Tibial nerve (tissue), 4 donors: ENCODE measurements around the gene ADAMTS8. TPM values are rescaled to one million over a fixed set of nuclear protein-coding genes. Genes with fewer than 3 reads are reported as not detected.

Experiments used
- DNase-seq, 2 donors: peaks; one replicate each; pipeline ENCODE4 v3.0.0-alpha.2; 2019; ENCODE audit warnings: low spot score in 2 of 2
- H3K27ac ChIP-seq, 4 donors: fragments of 200-600 bp; sonication (generic) in 3 of 4; one replicate each; pipeline ENCODE4 v1.5.1; 2017 to 2019; ENCODE audit warnings: mild to moderate bottlenecking in 1 of 4
- H3K27me3 ChIP-seq, 2 donors: fragments of 200-600 bp; sonication (generic) in 1 of 2; one replicate each; pipeline versions ENCODE4 v1.5.1 to v1.6.0; 2017 to 2019
- H3K36me3 ChIP-seq, 3 donors: fragments of 200-600 bp; sonication (generic); one replicate each; pipeline ENCODE4 v1.5.1; 2018 to 2019
- H3K4me1 ChIP-seq, 4 donors: fragments of 200-600 bp; sonication (generic) in 3 of 4; one replicate each; pipeline ENCODE4 v1.5.1; 2017 to 2019
- H3K4me3 ChIP-seq, 4 donors: fragments of 200-600 bp; sonication (generic) in 3 of 4; one replicate each; pipeline ENCODE4 v1.5.1; 2017 to 2019; ENCODE audit warnings: mild to moderate bottlenecking in 1 of 4, moderate library complexity in 1 of 4
- H3K9me3 ChIP-seq, 4 donors: fragments of 200-600 bp; sonication (generic) in 3 of 4; one replicate each; pipeline ENCODE4 v1.5.1; 2017 to 2019
- EP300 ChIP-seq, 2 donors: sonication (generic); formaldehyde crosslinking; IDR thresholded peaks; one replicate each; pipeline ENCODE4 v1.6.1; 2017; ENCODE audit warnings: antibody characterized with exemption in 2 of 2, mild to moderate bottlenecking in 1 of 2
- POLR2A ChIP-seq, 2 donors: fragments of 450-650 bp; IDR thresholded peaks; one replicate each; pipeline ENCODE4 v1.6.1; 2017; ENCODE audit warnings: antibody characterized with exemption in 2 of 2, mild to moderate bottlenecking in 2 of 2, moderate library complexity in 2 of 2
- total RNA-seq, 4 donors: library from RNA; depleted of rRNA; stranded (reverse); fragments of >200 nt; gene quantifications; one replicate each; pipeline ENCODE4 v1.1.0, GENCODE V29; 2016
- TF ChIP-seq, protein P1 (sequence below), 5 experiments: fragments of 200-600 bp in 3 of 5; fragments of 450-650 bp in 2 of 5; sonication (generic) in 3 of 5; IDR thresholded peaks; one replicate each; pipeline ENCODE4 v1.5.1; 2016 to 2019; ENCODE audit warnings: antibody characterized with exemption in 5 of 5, mild to moderate bottlenecking in 3 of 5, moderate library complexity in 2 of 5

The ADAMTS8 gene
- total RNA-seq, 4 donors from 2014 or later = 0.66 to 3.9 (median 1.6) TPM

- no peaks in the 10 kb centered on the region for H3K27me3 ChIP-seq
- no peak overlapping the region for H3K27ac ChIP-seq
- no peaks in the 10 kb centered on the region for H3K4me1 ChIP-seq
- TF ChIP-seq POLR2A (IDR thresholded peaks at IDR 0.05) (no peak), EP300 (IDR thresholded peaks at IDR 0.05) (no peak)
- TF ChIP-seq, protein P1, sequence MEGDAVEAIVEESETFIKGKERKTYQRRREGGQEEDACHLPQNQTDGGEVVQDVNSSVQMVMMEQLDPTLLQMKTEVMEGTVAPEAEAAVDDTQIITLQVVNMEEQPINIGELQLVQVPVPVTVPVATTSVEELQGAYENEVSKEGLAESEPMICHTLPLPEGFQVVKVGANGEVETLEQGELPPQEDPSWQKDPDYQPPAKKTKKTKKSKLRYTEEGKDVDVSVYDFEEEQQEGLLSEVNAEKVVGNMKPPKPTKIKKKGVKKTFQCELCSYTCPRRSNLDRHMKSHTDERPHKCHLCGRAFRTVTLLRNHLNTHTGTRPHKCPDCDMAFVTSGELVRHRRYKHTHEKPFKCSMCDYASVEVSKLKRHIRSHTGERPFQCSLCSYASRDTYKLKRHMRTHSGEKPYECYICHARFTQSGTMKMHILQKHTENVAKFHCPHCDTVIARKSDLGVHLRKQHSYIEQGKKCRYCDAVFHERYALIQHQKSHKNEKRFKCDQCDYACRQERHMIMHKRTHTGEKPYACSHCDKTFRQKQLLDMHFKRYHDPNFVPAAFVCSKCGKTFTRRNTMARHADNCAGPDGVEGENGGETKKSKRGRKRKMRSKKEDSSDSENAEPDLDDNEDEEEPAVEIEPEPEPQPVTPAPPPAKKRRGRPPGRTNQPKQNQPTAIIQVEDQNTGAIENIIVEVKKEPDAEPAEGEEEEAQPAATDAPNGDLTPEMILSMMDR (IDR thresholded peaks at IDR 0.05) = no peak
- no peak for DNase-seq
- H3K9me3 ChIP-seq = peaks cover 0 to 48% (median 4%) of the 10 kb centered on the region in 4 donors
- no peak overlapping the region for H3K4me3 ChIP-seq
- no peaks in the 10 kb centered on the region for H3K36me3 ChIP-seq
These were observed 70.0 kb downstream of the ADAMTS8 start for GRCh38 chr11:130358398-130358797.

Other genes with a start within 250 kb of the ADAMTS8 start
- 10 to 100 TPM; 45.3 to 62.1 (median 55.8) TPM for gene ZBTB44, start 113.7 kb downstream of the ADAMTS8 start, total RNA-seq
- gene ADAMTS15, start 20.0 kb upstream of the ADAMTS8 start, total RNA-seq = 10 to 100 TPM; 18.4 to 34.1 (median 24.9) TPM